HepG2 (cell line): ENCODE data around the gene ACP5. TPM values are rescaled to one million over a fixed set of nuclear protein-coding genes. Genes with fewer than 3 reads are reported as not detected.
A peak's percentile ranks its signal among the peaks of the same experiment; 100 is the strongest.

Experiments
- AHR ChIP-seq: IDR thresholded peaks from 2 replicates; pipeline ENCODE4 v1.6.1; 2018; ENCODE audit warnings: missing genetic modification reagents, missing compliant biosample characterization
- CCDC6 ChIP-seq: sonication (generic); formaldehyde crosslinking; IDR thresholded peaks from 2 replicates; pipeline ENCODE4 v1.8.1; 2022; ENCODE audit warnings: mild to moderate bottlenecking, missing genetic modification reagents, moderate library complexity
- HNF1A ChIP-seq, 2 experiments: sonication (generic) in 1 of 2; formaldehyde crosslinking in 1 of 2; IDR thresholded peaks; 2 replicates each; pipeline versions ENCODE4 v1.4.0 to v1.6.1; 2016 to 2020; ENCODE audit warnings: borderline replicate concordance in 1 of 2, low read depth in 1 of 2, mild to moderate bottlenecking in 1 of 2, missing genetic modification reagents in 1 of 2
- KLF6 ChIP-seq: IDR thresholded peaks from 2 replicates; pipeline ENCODE4 v1.8.0; 2016; ENCODE audit warnings: missing biosample characterization, missing genetic modification reagents
- PRMT3 ChIP-seq: sonication (generic); formaldehyde crosslinking; IDR thresholded peaks from 2 replicates; pipeline ENCODE4 v1.8.1; 2022; ENCODE audit warnings: low read depth, mild to moderate bottlenecking, moderate library complexity, missing genetic modification reagents, borderline replicate concordance
- RBM39 ChIP-seq: fragments of 200-400 bp; formaldehyde crosslinking; IDR thresholded peaks from one replicate; pipeline ENCODE4 v1.6.1; 2018; ENCODE audit warnings: antibody characterized with exemption, mild to moderate bottlenecking, low read depth, low read length; ENCODE audit not compliant: poor library complexity, severe bottlenecking
- RFX5 ChIP-seq: IDR thresholded peaks from 2 replicates; pipeline ENCODE4 v1.6.1; 2011; ENCODE audit warnings: low read depth, low read length, improper control_type of control experiment
- SNAPC4 ChIP-seq: sonication (generic); formaldehyde crosslinking; IDR thresholded peaks from 2 replicates; pipeline ENCODE4 v1.4.0; 2020; ENCODE audit warnings: mild to moderate bottlenecking, missing genetic modification reagents
- SUZ12 ChIP-seq: fragments of 150-350 bp; IDR thresholded peaks from 2 replicates; pipeline ENCODE4 v1.6.1; 2014; ENCODE audit warnings: low read depth, low read length
- YY1 ChIP-seq: IDR thresholded peaks from 2 replicates; pipeline ENCODE4 v1.6.1; 2011; ENCODE audit warnings: low read length, low read depth, moderate library complexity, mild to moderate bottlenecking; ENCODE audit not compliant: insufficient read depth, insufficient replicate concordance
- ZMYM3 ChIP-seq: sonication (generic); formaldehyde crosslinking; IDR thresholded peaks from 2 replicates; pipeline ENCODE4 v1.5.1; 2020; ENCODE audit warnings: mild to moderate bottlenecking, missing genetic modification reagents
- polyA plus RNA-seq, 8 experiments: library from polyadenylated mRNA; depleted of rRNA in 3 of 8; stranded (reverse) in 7 of 8; unstranded in 1 of 8; fragments of >200 nt; fragmentation: Illumina TruSeq in 4 of 8; extraction: Trizol in 4 of 8; gene quantifications; 2 replicates each; pipeline versions ENCODE4 v1.2.1 to v1.2.3, GENCODE V29; 2011 to 2016; ENCODE audit warnings: low read depth in 4 of 8, missing spikeins in 1 of 8, mixed read lengths in 1 of 8; ENCODE audit not compliant: insufficient read depth in 1 of 8
- total RNA-seq, 5 experiments: library from RNA; depleted of rRNA; stranded (reverse); fragments of >200 nt; fragmentation: Illumina TruSeq; extraction: Trizol; gene quantifications; 2 replicates each; pipeline ENCODE4 v1.2.3, GENCODE V29; 2016; ENCODE audit warnings: low read depth in 1 of 5
- TF ChIP-seq, protein P1 (sequence below): sonication (generic); formaldehyde crosslinking; IDR thresholded peaks from 2 replicates; pipeline ENCODE4 v1.8.1; 2023; ENCODE audit warnings: mild to moderate bottlenecking, moderate library complexity, missing genetic modification reagents
- TF ChIP-seq, protein P2 (sequence below): sonication (generic); formaldehyde crosslinking; IDR thresholded peaks from 2 replicates; pipeline ENCODE4 v1.5.1; 2020; ENCODE audit warnings: mild to moderate bottlenecking, moderate library complexity, missing genetic modification reagents

The ACP5 gene
- total and polyA plus RNA-seq, 2 of the 13 experiments (the other 11 are each of a cell fraction or from before 2014, with no cell fraction given), result 1.3 to 6.7 TPM

- TF ChIP-seq, protein P1, sequence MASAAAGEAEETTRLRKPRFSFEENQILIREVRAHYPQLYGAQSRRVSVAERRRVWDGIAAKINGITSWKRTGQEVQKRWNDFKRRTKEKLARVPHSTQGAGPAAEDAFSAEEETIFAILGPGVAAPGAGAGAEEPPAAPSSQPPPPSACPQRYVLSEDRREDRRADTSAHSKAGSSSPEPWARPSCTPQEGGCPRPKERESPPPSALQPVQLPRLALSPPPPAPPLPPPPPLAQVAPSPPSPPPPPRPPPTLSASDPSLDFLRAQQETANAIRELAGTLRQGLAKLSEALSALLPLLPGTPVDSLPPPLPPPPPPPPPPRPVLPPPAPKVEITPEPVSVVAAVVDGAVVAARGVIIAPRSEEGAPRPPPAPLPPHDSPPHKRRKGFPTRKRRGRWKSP (CRISPR knock-in tag), result 0 out of 2 replicates have a peak, but pooled peaks have one; percentile 7
- TF ChIP-seq RBM39 (peak; percentile 54), RFX5 (no peak), PRMT3 (CRISPR knock-in tag) (no peak), AHR (CRISPR knock-in tag) (no peak), SNAPC4 (CRISPR knock-in tag) (peak; percentile 59), YY1 (no peak), ZMYM3 (no peak), KLF6 (CRISPR knock-in tag) (peak; percentile 69; the same call in 1 of the 2 replicates), CCDC6 (0 out of 2 replicates have a peak, but pooled peaks have one; percentile 13), SUZ12 (no peak), HNF1A (IDR thresholded peaks at IDR 0.05; ENCODE audit: low read depth) (no peak), HNF1A (CRISPR knock-in tag; IDR thresholded peaks at IDR 0.05; ENCODE audit: borderline replicate concordance) (no peak)
- TF ChIP-seq, protein P2, sequence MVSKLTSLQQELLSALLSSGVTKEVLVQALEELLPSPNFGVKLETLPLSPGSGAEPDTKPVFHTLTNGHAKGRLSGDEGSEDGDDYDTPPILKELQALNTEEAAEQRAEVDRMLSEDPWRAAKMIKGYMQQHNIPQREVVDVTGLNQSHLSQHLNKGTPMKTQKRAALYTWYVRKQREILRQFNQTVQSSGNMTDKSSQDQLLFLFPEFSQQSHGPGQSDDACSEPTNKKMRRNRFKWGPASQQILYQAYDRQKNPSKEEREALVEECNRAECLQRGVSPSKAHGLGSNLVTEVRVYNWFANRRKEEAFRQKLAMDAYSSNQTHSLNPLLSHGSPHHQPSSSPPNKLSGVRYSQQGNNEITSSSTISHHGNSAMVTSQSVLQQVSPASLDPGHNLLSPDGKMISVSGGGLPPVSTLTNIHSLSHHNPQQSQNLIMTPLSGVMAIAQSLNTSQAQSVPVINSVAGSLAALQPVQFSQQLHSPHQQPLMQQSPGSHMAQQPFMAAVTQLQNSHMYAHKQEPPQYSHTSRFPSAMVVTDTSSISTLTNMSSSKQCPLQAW (CRISPR knock-in tag), result peak; percentile 79
Observed at GRCh38 chr19:11558881-11559828, 18.3 kb downstream of the ACP5 start, which contains the start of gene ELOF1 (continued).
